ENCODE data around the gene ELFN1. TPM values are rescaled to one million over a fixed set of nuclear protein-coding genes. Genes with fewer than 3 reads are reported as not detected.

The ELFN1 gene
- polyA plus RNA-seq, 1 of the 3 experiments (the other 2 are of a cell fraction) = 0.05 TPM

DNA sequence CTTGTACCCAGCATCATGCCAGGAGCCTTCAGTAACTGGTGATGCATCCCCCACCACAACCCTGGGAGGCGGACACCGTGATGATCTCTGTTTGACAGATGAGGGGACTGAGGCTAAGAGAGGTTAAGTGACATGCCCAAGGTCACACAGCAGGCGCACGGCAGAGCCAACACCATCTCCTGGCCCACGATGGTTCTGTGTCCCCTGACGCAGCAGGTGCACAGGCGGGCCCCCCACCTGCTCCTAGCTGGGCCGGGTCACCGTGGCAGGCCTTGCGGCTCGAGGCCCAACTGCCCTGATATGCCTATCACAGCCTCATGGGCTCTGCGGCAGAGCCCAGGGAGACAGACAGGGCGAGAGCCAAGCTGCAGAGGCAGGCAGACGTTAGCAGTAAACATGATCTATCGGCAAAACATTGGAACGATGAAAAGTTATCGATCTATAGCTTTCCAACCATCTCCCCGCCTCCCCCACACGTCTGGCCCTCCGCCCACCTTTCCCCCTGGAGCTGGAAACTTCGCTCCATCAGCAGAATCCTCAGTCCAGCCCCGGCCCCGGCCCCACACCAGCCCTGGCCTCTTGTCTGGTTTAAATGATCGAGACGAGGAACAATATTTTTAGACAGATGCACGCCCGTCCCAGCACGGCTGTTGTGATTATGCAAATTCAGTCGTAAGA is 65.9 kb downstream of the ELFN1 start:
- no peak overlapping the region for H2AFZ ChIP-seq (ENCODE audit: low read depth)
- no peaks in the 10 kb centered on the region for H3F3A ChIP-seq (replicated peaks; ENCODE audit: insufficient read depth)
- H3K9me2 ChIP-seq = no peaks in the 10 kb centered on the region
- no peaks in the 10 kb centered on the region for H3K79me2 ChIP-seq (ENCODE audit: insufficient read depth)
- peaks cover 0 to 29% of the 10 kb centered on the region in 2 experiments; a peak in 1 of 4 replicates for H3K4me1 ChIP-seq (ENCODE audit: control insufficient read depth in 1 of 2, insufficient read depth in 2 of 2, low read depth in 1 of 2, low read length in 1 of 2)
- ChIA-PET CTCF (interaction anchor here (1.5 kb wide), 1 partner anchor 8 kb away, joined by 5 read pairs; no protein-coding TSS in a partner anchor), POLR2A (no interaction called here)
- no peak overlapping the region for H3K27ac ChIP-seq (ENCODE audit: low read depth in 2 of 2, low read length in 1 of 2)
- 64% methylated on average over 28 of the region's 29 CpGs for WGBS (ENCODE audit: low lambda C conversion rate)
- no peak overlapping the region for H3K9ac ChIP-seq
- DNase-seq = no peak
- peaks cover 34% of the 10 kb centered on the region for H3K27me3 ChIP-seq (ENCODE audit: insufficient read depth)
- H3K4me3 ChIP-seq (ENCODE audit: low read depth in 2 of 2, low read length in 1 of 2) = no peak overlapping the region
- H3K4me2 ChIP-seq = no peak overlapping the region
- TF ChIP-seq TEAD4 (IDR thresholded peaks at IDR 0.05; ENCODE audit: borderline replicate concordance, insufficient read depth) = no peak
- TF ChIP-seq RFX5 (IDR thresholded peaks at IDR 0.05; ENCODE audit: low read length) = no peak
- TF ChIP-seq FOXM1 (IDR thresholded peaks at IDR 0.05; ENCODE audit: low read depth) = no peak
- TF ChIP-seq, protein P1, sequence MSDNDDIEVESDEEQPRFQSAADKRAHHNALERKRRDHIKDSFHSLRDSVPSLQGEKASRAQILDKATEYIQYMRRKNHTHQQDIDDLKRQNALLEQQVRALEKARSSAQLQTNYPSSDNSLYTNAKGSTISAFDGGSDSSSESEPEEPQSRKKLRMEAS (IDR thresholded peaks at IDR 0.05; ENCODE audit: low read depth) = no peak
- TF ChIP-seq, protein P2, sequence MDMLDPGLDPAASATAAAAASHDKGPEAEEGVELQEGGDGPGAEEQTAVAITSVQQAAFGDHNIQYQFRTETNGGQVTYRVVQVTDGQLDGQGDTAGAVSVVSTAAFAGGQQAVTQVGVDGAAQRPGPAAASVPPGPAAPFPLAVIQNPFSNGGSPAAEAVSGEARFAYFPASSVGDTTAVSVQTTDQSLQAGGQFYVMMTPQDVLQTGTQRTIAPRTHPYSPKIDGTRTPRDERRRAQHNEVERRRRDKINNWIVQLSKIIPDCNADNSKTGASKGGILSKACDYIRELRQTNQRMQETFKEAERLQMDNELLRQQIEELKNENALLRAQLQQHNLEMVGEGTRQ (IDR thresholded peaks at IDR 0.05; ENCODE audit: borderline replicate concordance, low read depth, low read length) = no peak
- TF ChIP-seq RXRA (IDR thresholded peaks at IDR 0.05; ENCODE audit: borderline replicate concordance, low read depth) = no peak
- no peak for TF ChIP-seq NFIC (IDR thresholded peaks at IDR 0.05; ENCODE audit: borderline replicate concordance)
- TF ChIP-seq RAD21 (IDR thresholded peaks at IDR 0.05; ENCODE audit: low read length) = no peak
- no peak for TF ChIP-seq SIN3A (IDR thresholded peaks at IDR 0.05; ENCODE audit: borderline replicate concordance, low read depth, low read length)
- TF ChIP-seq EZH2phosphoT487 (IDR thresholded peaks at IDR 0.05; ENCODE audit: borderline replicate concordance, low read depth) = no peak
- no peak for TF ChIP-seq IRF3 (IDR thresholded peaks at IDR 0.05; ENCODE audit: low read depth, low read length)
- TF ChIP-seq RCOR1 (IDR thresholded peaks at IDR 0.05; ENCODE audit: low read length) = no peak
- no peak for TF ChIP-seq ELF1 (IDR thresholded peaks at IDR 0.05)
- TF ChIP-seq, protein P3, sequence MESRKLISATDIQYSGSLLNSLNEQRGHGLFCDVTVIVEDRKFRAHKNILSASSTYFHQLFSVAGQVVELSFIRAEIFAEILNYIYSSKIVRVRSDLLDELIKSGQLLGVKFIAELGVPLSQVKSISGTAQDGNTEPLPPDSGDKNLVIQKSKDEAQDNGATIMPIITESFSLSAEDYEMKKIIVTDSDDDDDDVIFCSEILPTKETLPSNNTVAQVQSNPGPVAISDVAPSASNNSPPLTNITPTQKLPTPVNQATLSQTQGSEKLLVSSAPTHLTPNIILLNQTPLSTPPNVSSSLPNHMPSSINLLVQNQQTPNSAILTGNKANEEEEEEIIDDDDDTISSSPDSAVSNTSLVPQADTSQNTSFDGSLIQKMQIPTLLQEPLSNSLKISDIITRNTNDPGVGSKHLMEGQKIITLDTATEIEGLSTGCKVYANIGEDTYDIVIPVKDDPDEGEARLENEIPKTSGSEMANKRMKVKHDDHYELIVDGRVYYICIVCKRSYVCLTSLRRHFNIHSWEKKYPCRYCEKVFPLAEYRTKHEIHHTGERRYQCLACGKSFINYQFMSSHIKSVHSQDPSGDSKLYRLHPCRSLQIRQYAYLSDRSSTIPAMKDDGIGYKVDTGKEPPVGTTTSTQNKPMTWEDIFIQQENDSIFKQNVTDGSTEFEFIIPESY (IDR thresholded peaks at IDR 0.05; ENCODE audit: borderline replicate concordance, low read depth) = no peak
- TF ChIP-seq, protein P4, sequence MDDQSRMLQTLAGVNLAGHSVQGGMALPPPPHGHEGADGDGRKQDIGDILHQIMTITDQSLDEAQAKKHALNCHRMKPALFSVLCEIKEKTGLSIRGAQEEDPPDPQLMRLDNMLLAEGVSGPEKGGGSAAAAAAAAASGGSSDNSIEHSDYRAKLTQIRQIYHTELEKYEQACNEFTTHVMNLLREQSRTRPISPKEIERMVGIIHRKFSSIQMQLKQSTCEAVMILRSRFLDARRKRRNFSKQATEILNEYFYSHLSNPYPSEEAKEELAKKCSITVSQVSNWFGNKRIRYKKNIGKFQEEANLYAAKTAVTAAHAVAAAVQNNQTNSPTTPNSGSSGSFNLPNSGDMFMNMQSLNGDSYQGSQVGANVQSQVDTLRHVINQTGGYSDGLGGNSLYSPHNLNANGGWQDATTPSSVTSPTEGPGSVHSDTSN (IDR thresholded peaks at IDR 0.05) = no peak
- no peak for TF ChIP-seq FOSL2 (IDR thresholded peaks at IDR 0.05; ENCODE audit: borderline replicate concordance, low read depth)
- no peak for TF ChIP-seq POLR2AphosphoS5 (IDR thresholded peaks at IDR 0.05; ENCODE audit: low read depth, low read length)
- TF ChIP-seq TCF12 (IDR thresholded peaks at IDR 0.05) = no peak
- TF ChIP-seq MXI1 (IDR thresholded peaks at IDR 0.05; ENCODE audit: low read depth, low read length) = no peak
- no peak for TF ChIP-seq SMC3 (IDR thresholded peaks at IDR 0.05; ENCODE audit: low read depth, low read length)
- no peaks in the 10 kb centered on the region for H3K9me3 ChIP-seq
- H3K36me3 ChIP-seq (replicated peaks in 1 of 2; ENCODE audit: control insufficient read depth in 1 of 2, insufficient read depth in 2 of 2, low read length in 1 of 2) = no peaks in the 10 kb centered on the region
- no peaks in the 10 kb centered on the region for H4K20me1 ChIP-seq (ENCODE audit: insufficient read depth)
